K562 (cell line): Measurements from ENCODE around the gene RNPEP. TPM values are rescaled to one million over a fixed set of nuclear protein-coding genes. Genes with fewer than 3 reads are reported as not detected.

Experiments used
- ATAC-seq: fragments of 200-7000 bp; cut with Tn5 transposase; 3 replicates; pipeline ENCODE4 v1.9.1; 2020; ENCODE audit warnings: moderate library complexity
- BruUV-seq: library from RNA; stranded (reverse); fragments of 400-500 nt; replicated peaks from 2 replicates; lab custom pipeline; 2021; lab: Mats Ljungman, UMichigan
- CTCF ChIA-PET: fragments of 300-600 bp; formaldehyde crosslinking; extraction: SDS; loops from one replicate; lab custom pipeline; 2021; ENCODE audit warnings: low intra/inter-chr PET ratio; lab: Yijun Ruan, JAX
- POLR2A ChIA-PET: fragments of 300-600, 350-650 bp; sonication (Branson Sonifier 250); formaldehyde crosslinking; extraction: SDS; loops from one replicate; lab custom pipeline; 2021; ENCODE audit warnings: antibody characterized with exemption, inconsistent platforms; lab: Yijun Ruan, JAX
- DNase-seq, 4 experiments: peaks; one replicate each; pipeline versions ENCODE4 v3.0.0 to v3.0.0-alpha.2; 2011 to 2018; ENCODE audit warnings: low spot score in 3 of 4, mixed read lengths in 3 of 4; ENCODE audit errors: extremely low read depth in 1 of 4
- FAIRE-seq: peaks from 2 replicates; lab custom pipeline; 2011; peaks lifted over from hg19 to GRCh38; lab: Jason Lieb, UNC
- H2AFZ ChIP-seq: 2 replicates; pipeline ENCODE4 v1.6.0; 2011; ENCODE audit warnings: low read depth, low read length, control low read depth, inconsistent platforms
- H3K27ac ChIP-seq: fragments of 200-600 bp; 3 replicates; pipeline ENCODE4 v1.8.0; 2011; ENCODE audit warnings: low read depth, mild to moderate bottlenecking, control low read depth, inconsistent platforms, low read length, moderate library complexity, mixed read lengths; ENCODE audit errors: extremely low read depth
- H3K27me3 ChIP-seq, 2 experiments: fragments of 300-600 bp in 1 of 2; 2 replicates in 1 of 2; 3 replicates in 1 of 2; pipeline versions ENCODE4 v1.6.0 to v1.8.0; 2011; ENCODE audit warnings: inconsistent platforms in 2 of 2, low read length in 2 of 2, mild to moderate bottlenecking in 1 of 2, mixed read lengths in 1 of 2, moderate library complexity in 1 of 2; ENCODE audit not compliant: control insufficient read depth in 2 of 2, insufficient read depth in 2 of 2
- H3K36me3 ChIP-seq: fragments of 300-600 bp; 3 replicates; pipeline ENCODE4 v1.8.0; 2011; ENCODE audit warnings: mild to moderate bottlenecking, low read length, inconsistent platforms; ENCODE audit not compliant: control insufficient read depth, insufficient read depth
- H3K4me1 ChIP-seq, 2 experiments: fragments of 200-600 bp in 1 of 2; replicated peaks in 1 of 2; 2 replicates in 1 of 2; 3 replicates in 1 of 2; pipeline versions ENCODE4 v1.5.1 to v1.8.0; 2011; ENCODE audit warnings: inconsistent platforms in 2 of 2, low read length in 2 of 2, mild to moderate bottlenecking in 1 of 2, mixed read lengths in 1 of 2, moderate library complexity in 1 of 2; ENCODE audit not compliant: control insufficient read depth in 2 of 2, insufficient read depth in 2 of 2
- H3K4me2 ChIP-seq: 2 replicates; pipeline ENCODE4 v1.6.1; 2011; ENCODE audit warnings: low read length, control low read depth, inconsistent platforms, mixed read lengths; ENCODE audit not compliant: insufficient read depth
- H3K4me3 ChIP-seq: fragments of 200-600 bp; sonication (generic), shearing (Covaris generic); 2 replicates; pipeline ENCODE4 v1.5.1; 2016; ENCODE audit warnings: control low read depth, inconsistent platforms
- H3K79me2 ChIP-seq: fragments of 200-600 bp; 3 replicates; pipeline ENCODE4 v1.8.0; 2011; ENCODE audit warnings: low read length, inconsistent platforms; ENCODE audit not compliant: control insufficient read depth, insufficient read depth
- H3K9ac ChIP-seq, 2 experiments: 2 replicates each; pipeline versions ENCODE4 v1.6.0 to v1.6.1; 2011; ENCODE audit warnings: low read depth in 2 of 2, low read length in 2 of 2, control low read depth in 1 of 2, inconsistent platforms in 1 of 2, mild to moderate bottlenecking in 1 of 2, mixed read lengths in 1 of 2; ENCODE audit not compliant: insufficient read depth in 1 of 2
- H3K9me1 ChIP-seq: one replicate; pipeline ENCODE4 v1.6.0; 2011; ENCODE audit warnings: inconsistent platforms, mild to moderate bottlenecking, low read length, moderate library complexity; ENCODE audit not compliant: control insufficient read depth, insufficient read depth
- H3K9me3 ChIP-seq: replicated peaks from 2 replicates; pipeline ENCODE4 v1.5.1; 2011; ENCODE audit warnings: low read depth, low read length, inconsistent platforms; ENCODE audit not compliant: control insufficient read depth, insufficient read depth
- H4K20me1 ChIP-seq: replicated peaks from 2 replicates; pipeline ENCODE4 v1.6.1; 2011; ENCODE audit warnings: low read length, inconsistent platforms, mixed read lengths; ENCODE audit not compliant: control insufficient read depth, insufficient read depth
- BCLAF1 ChIP-seq, 2 experiments: fragments of 450-650 bp in 1 of 2; IDR thresholded peaks; 2 replicates each; pipeline ENCODE4 v1.6.1; 2011 to 2017; ENCODE audit warnings: low read depth in 2 of 2, antibody characterized with exemption in 1 of 2, borderline replicate concordance in 1 of 2, low read length in 1 of 2, mild to moderate bottlenecking in 1 of 2, mixed read lengths in 1 of 2; ENCODE audit not compliant: control insufficient read depth in 1 of 2
- BRCA1 ChIP-seq, 2 experiments: fragments of 450-650 bp in 1 of 2; sonication (generic) in 1 of 2; formaldehyde crosslinking in 1 of 2; IDR thresholded peaks; 2 replicates each; pipeline versions ENCODE4 v1.5.0 to v1.6.1; 2017 to 2020; ENCODE audit warnings: mild to moderate bottlenecking in 1 of 2, missing genetic modification reagents in 1 of 2
- CBFA2T2 ChIP-seq: fragments of 450-650 bp; conservative IDR thresholded peaks from 2 replicates; pipeline ENCODE4 v1.6.1; 2017; ENCODE audit warnings: mild to moderate bottlenecking
- CHD2 ChIP-seq: IDR thresholded peaks from 2 replicates; pipeline ENCODE4 v1.6.1; 2011; ENCODE audit warnings: low read depth, low read length
- MNT ChIP-seq, 2 experiments: fragments of 450-650 bp; conservative IDR thresholded peaks; 2 replicates each; pipeline ENCODE4 v1.6.1; 2017; ENCODE audit warnings: mild to moderate bottlenecking in 2 of 2, moderate library complexity in 2 of 2
- POLR2A ChIP-seq: fragments of 450-650 bp; conservative IDR thresholded peaks from 2 replicates; pipeline ENCODE4 v1.6.1; 2016
- POLR2B ChIP-seq: fragments of 450-650 bp; IDR thresholded peaks from 2 replicates; pipeline ENCODE4 v1.6.1; 2018; ENCODE audit warnings: low read depth; ENCODE audit not compliant: partially characterized antibody
- SAP30 ChIP-seq: fragments of 200-600 bp; sonication (generic); IDR thresholded peaks from 2 replicates; pipeline ENCODE4 v1.6.1; 2012; ENCODE audit warnings: borderline replicate concordance, low read depth, mild to moderate bottlenecking, moderate library complexity, low read length, control low read depth, inconsistent platforms; ENCODE audit not compliant: insufficient read depth, poor library complexity, severe bottlenecking
- SUPT5H ChIP-seq: fragments of 450-650 bp; IDR thresholded peaks from 2 replicates; pipeline ENCODE4 v1.6.1; 2016
- ZNF146 ChIP-seq: IDR thresholded peaks from one replicate; pipeline ENCODE4 v1.6.1; 2018; ENCODE audit warnings: missing compliant biosample characterization; ENCODE audit not compliant: unreplicated experiment
- ZNF184 ChIP-seq: sonication (generic); formaldehyde crosslinking; IDR thresholded peaks from 2 replicates; pipeline ENCODE4 v1.5.0; 2020; ENCODE audit warnings: missing genetic modification reagents
- WGBS: fragments of 100-300 bp; shearing (Covaris generic); methylation state at CpG from one replicate; pipeline ENCODE4 v1.1.6; 2016; ENCODE audit warnings: low coverage, mixed read lengths; ENCODE audit not compliant: insufficient coverage; ENCODE audit errors: missing lambda C conversion rate; 5-methylcytosine and 5-hydroxymethylcytosine counted together
- in situ Hi-C: fragments of 300-500 bp; cut with MboI; formaldehyde crosslinking; loops from 4 replicates; pipeline ENCODE4 v1.15.0; 2018; ENCODE audit warnings: inconsistent platforms, mixed read lengths
- intact Hi-C: fragments of 100-400 bp; cut with micrococcal nuclease; formaldehyde crosslinking; loops from 2 replicates; pipeline ENCODE4 v1.14.2; 2022
- polyA plus RNA-seq, 8 experiments: library from polyadenylated mRNA; depleted of rRNA in 4 of 8; stranded (reverse) in 5 of 8; unstranded in 3 of 8; fragments of >200 nt; fragmentation: Nextera tagmentation in 2 of 8; fragmentation: Illumina TruSeq in 1 of 8; extraction: Ambion mirVana in 2 of 8; extraction: Trizol in 1 of 8; gene quantifications; 2 replicates each; pipeline versions ENCODE4 v1.2.1 to v1.2.3, GENCODE V29; 2011 to 2014; ENCODE audit warnings: inconsistent platforms in 1 of 8, missing spikeins in 1 of 8
- total RNA-seq, 7 experiments: library from RNA; depleted of rRNA in 6 of 7; stranded (reverse); fragments of >200 nt in 6 of 7; fragmentation: Illumina TruSeq in 2 of 7; extraction: Trizol in 2 of 7; gene quantifications; 2 replicates each; pipeline versions ENCODE4 v1.2.1 to v1.2.3, GENCODE V29; 2011 to 2021; ENCODE audit warnings: low replicate concordance in 1 of 7

The RNPEP gene
- total and polyA plus RNA-seq, 9 of the 15 experiments (the other 6 are each of a cell fraction or from before 2014, with no cell fraction given): 27.5 to 131 (median 63.4) TPM

DNA sequence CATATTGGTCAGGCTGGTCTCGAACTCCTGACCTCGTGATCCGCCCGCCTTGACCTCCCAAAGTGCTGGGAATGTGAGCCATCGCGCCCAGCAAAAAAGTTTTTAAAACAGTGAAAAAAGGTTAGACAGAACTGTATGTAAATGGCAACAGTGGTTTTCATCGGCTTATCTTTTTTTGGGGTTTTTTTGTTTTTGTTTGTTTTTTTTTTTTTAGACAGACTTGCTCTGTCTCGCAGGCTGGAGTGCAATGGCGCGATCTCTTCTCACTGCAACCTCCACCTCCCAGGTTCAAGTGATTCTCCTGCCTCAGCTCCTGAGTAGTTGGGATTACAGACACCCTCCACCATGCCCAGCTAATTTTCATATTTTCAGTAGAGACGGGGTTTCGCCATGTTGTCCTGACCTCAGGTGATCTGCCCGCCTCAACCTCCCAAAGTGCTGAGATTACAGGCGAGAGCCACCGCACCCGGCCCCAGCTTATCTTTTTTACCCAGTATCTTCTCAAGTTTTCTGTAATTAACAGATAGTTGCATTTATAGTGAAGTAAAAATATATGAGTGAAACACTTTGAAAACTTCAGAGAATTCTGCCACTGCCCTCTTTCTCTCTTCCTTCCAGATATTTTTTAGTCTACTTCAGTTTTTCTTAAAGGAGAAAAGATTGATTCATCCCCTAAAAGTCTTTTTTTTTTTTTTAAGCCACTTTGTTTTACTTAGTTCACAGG, 14.1 kb upstream of the RNPEP start (continued):
- TF ChIP-seq BRCA1 (IDR thresholded peaks at IDR 0.05) (no peak), BRCA1 (CRISPR knock-in tag; IDR thresholded peaks at IDR 0.05) (no peak)

DNA sequence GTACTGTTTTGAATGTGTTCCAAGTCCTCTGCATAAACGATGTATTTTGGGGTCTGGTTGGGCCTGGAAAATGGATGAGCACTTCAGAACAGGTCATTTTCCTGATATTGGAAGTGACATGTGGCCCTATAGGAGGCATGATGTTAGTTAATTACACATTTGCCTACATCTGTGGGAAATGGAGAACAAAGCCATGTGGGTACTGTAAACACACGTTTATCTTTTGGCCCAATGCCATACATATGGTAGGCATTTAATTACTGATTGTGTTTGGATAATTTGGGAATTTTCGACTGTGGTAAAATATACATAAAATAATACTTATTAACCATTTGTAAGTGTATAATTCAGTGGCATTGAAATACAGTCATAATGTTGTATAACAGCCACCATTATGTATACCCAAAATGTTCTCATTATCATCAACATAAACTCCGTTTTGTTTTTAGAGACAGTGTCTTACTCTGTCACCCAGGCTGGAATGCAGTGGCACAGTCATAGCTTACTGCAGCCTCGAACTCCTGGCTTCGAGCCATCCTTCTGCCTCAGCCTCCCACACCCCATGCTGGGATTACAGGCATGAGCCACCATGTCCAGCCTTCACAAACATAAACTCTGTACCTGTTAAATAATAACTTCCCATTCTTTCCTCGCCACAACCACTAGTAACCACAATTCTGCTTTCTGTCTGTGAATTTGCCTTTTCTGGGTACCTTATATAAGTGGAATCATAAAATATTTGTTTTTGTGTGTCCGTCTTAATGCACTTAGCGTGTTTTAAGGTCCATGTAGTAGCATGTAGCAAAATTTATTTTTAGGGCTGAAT, 11.9 kb upstream of the RNPEP start:
- Histone ChIP-seq H4K20me1 (no peaks in the 10 kb centered on the region; the same call in none of the 2 replicates), H3K9ac (no peak overlapping the region), H3K4me2 (no peak overlapping the region), H3K9me3 (no peaks in the 10 kb centered on the region), H3K36me3 (peaks cover 51% of the 10 kb centered on the region), H3K4me1 (no peaks in the 10 kb centered on the region; a peak in 1 of 5 replicates), H3K27me3 (no peaks in the 10 kb centered on the region), H3K27ac (no peak overlapping the region), H3K4me3 (no peak overlapping the region), H3K9me1 (no peaks in the 10 kb centered on the region), H3K79me2 (peaks cover 14% of the 10 kb centered on the region; the same call in 2 of the 3 replicates), H2AFZ (no peak overlapping the region)
- BruUV-seq: no TSS peak
- CTCF ChIA-PET: interaction anchor here (0.6 to 6.5 kb wide), 4 partner anchors 10 to 92 kb away, joined by 3 to 117 read pairs (median 10); no protein-coding TSS in a partner anchor
- peak; percentile 56 for ATAC-seq
- DNase-seq: no peak
- in situ Hi-C loops: loop anchor here (5.0 kb wide), 1 partner anchor 78 kb away; no protein-coding TSS in a partner anchor
- peak; percentile 32 for FAIRE-seq
- POLR2A ChIA-PET: interaction anchor here (0.6 to 4.2 kb wide), 6 partner anchors 8 to 57 kb away, joined by 3 to 54 read pairs (median 4); partner anchors contain the start of genes LMOD1, RNPEP and TIMM17A
- intact Hi-C loops: loop anchor here (10.0 kb wide), 2 partner anchors 256 to 436 kb away; partner anchors contain the start of gene NAV1
- WGBS: 55% methylated on average over 9 of the region's 9 CpGs
- peak; percentile 69 for TF ChIP-seq SUPT5H
- TF ChIP-seq SAP30: no peak
- TF ChIP-seq ZNF184 (CRISPR knock-in tag): no peak
- TF ChIP-seq MNT (conservative IDR thresholded peaks at IDR 0.05): peak; percentile 44 to 68; a peak in 3 of 4 replicates
- 0 out of 2 replicates have a peak, but pooled peaks have one; percentile 8 for TF ChIP-seq CHD2
- 0 out of 4 replicates have a peak, but pooled peaks of 1 of the 2 experiments have one; percentile 30 for TF ChIP-seq BCLAF1 (IDR thresholded peaks at IDR 0.05; ENCODE audit: borderline replicate concordance in 1 of 2, control insufficient read depth in 1 of 2, low read depth in 2 of 2, low read length in 1 of 2)
- peak; percentile 73 for TF ChIP-seq POLR2B
- peak; percentile 65 for TF ChIP-seq POLR2A
- TF ChIP-seq CBFA2T2: no peak
- TF ChIP-seq ZNF146: peak; percentile 16
